Thyroid gland (tissue), 4 donors: ENCODE measurements around the gene FRMD4B. TPM values are rescaled to one million over a fixed set of nuclear protein-coding genes. Genes with fewer than 3 reads are reported as not detected.

Source experiments
- DNase-seq, 2 donors: peaks; one replicate each; pipeline ENCODE4 v3.0.0-alpha.2; 2019
- H3K27ac ChIP-seq, 3 donors: fragments of 200-600 bp; sonication (generic); 1 replicate in 2 of 3; 2 replicates in 1 of 3; pipeline ENCODE4 v1.5.1; 2016 to 2019; ENCODE audit warnings: mild to moderate bottlenecking in 1 of 3, moderate library complexity in 1 of 3
- H3K27me3 ChIP-seq: fragments of 200-600 bp; sonication (generic); one replicate; pipeline ENCODE4 v1.5.1; 2019
- H3K36me3 ChIP-seq, 2 donors: fragments of 200-600 bp; sonication (generic); one replicate each; pipeline ENCODE4 v1.5.1; 2016 to 2019
- H3K4me1 ChIP-seq, 2 donors: fragments of 200-600 bp; sonication (generic); one replicate each; pipeline ENCODE4 v1.5.1; 2017 to 2019
- H3K4me3 ChIP-seq, 3 donors: fragments of 200-600 bp; sonication (generic); replicated peaks in 1 of 3; 1 replicate in 2 of 3; 2 replicates in 1 of 3; pipeline ENCODE4 v1.5.1; 2016; ENCODE audit warnings: mild to moderate bottlenecking in 1 of 3
- H3K9me3 ChIP-seq: fragments of 200-600 bp; sonication (generic); one replicate; pipeline ENCODE4 v1.5.1; 2017
- CTCF ChIP-seq, 6 experiments: fragments of 200-600 bp in 3 of 6; fragments of 450-650 bp in 3 of 6; sonication (generic) in 3 of 6; IDR thresholded peaks; one replicate each; pipeline ENCODE4 v1.5.1; 2016 to 2019; ENCODE audit warnings: antibody characterized with exemption in 6 of 6, mild to moderate bottlenecking in 2 of 6, inconsistent platforms in 1 of 6, moderate library complexity in 1 of 6
- POLR2A ChIP-seq, 2 donors: fragments of 450-650 bp; IDR thresholded peaks; one replicate each; pipeline ENCODE4 v1.6.1; 2017; ENCODE audit warnings: antibody characterized with exemption in 2 of 2, mild to moderate bottlenecking in 2 of 2, moderate library complexity in 1 of 2
- WGBS, 2 donors: methylation state at CpG; one replicate each; pipeline ENCODE4 v1.1.5; 2017; 5-methylcytosine and 5-hydroxymethylcytosine counted together
- intact Hi-C: fragments of 100-400 bp; cut with DNase I; formaldehyde crosslinking; loops from one replicate; pipeline ENCODE4 v1.15.1; 2023
- total RNA-seq, 4 donors: library from RNA; depleted of rRNA; stranded (reverse); fragments of >200 nt; gene quantifications; one replicate each; pipeline ENCODE4 v1.2.3, GENCODE V29; 2016

FRMD4B gene
- total RNA-seq, 4 donors from 2014 or later: 109 to 224 (median 161) TPM

GRCh38 chr3:69388241-69388640 lies 2.4 kb upstream of the FRMD4B start:
- Histone ChIP-seq H3K4me3 (no peak overlapping the region), H3K27ac (no peak overlapping the region), H3K9me3 (no peaks in the 10 kb centered on the region), H3K27me3 (no peaks in the 10 kb centered on the region), H3K36me3 (no peaks in the 10 kb centered on the region), H3K4me1 (peaks cover 13 to 22% of the 10 kb centered on the region in 2 donors)
- intact Hi-C loops: no loop called here
- TF ChIP-seq POLR2A (IDR thresholded peaks at IDR 0.05) (no peak), CTCF (IDR thresholded peaks at IDR 0.05) (no peak)
- WGBS, 2 donors: 74 to 93% methylated on average over 4 of the region's 4 CpGs
- no peak for DNase-seq

GRCh38 chr3:69386556-69387385 lies 883 bp upstream of the FRMD4B start:
- H3K36me3 ChIP-seq: no peaks in the 10 kb centered on the region
- no peak for TF ChIP-seq CTCF (IDR thresholded peaks at IDR 0.05)
- TF ChIP-seq POLR2A (IDR thresholded peaks at IDR 0.05): no peak
- peak overlapping the region in 1 of 3 donors; percentile 65 for H3K27ac ChIP-seq
- H3K4me3 ChIP-seq: peak overlapping the region in 1 of 3 donors; percentile 29
- no peak for DNase-seq
- WGBS, 2 donors: 51 to 70% methylated on average over 8 of the region's 8 CpGs
- intact Hi-C loops: no loop called here
- no peaks in the 10 kb centered on the region for H3K27me3 ChIP-seq
- no peaks in the 10 kb centered on the region for H3K9me3 ChIP-seq
- peaks cover 13 to 22% of the 10 kb centered on the region in 2 donors for H3K4me1 ChIP-seq

- Histone ChIP-seq H3K9me3 (no peaks in the 10 kb centered on the region), H3K27me3 (no peaks in the 10 kb centered on the region), H3K36me3 (no peaks in the 10 kb centered on the region), H3K4me3 (peak overlapping the region in 1 of 3 donors; percentile 29), H3K4me1 (peaks cover 13 to 22% of the 10 kb centered on the region in 2 donors), H3K27ac (peak overlapping the region in 1 of 3 donors; percentile 65)
- WGBS, 2 donors: 37 to 44% methylated on average over 11 of the region's 11 CpGs
- intact Hi-C loops: no loop called here
- DNase-seq: no peak
- TF ChIP-seq POLR2A (IDR thresholded peaks at IDR 0.05): no peak
- no peak for TF ChIP-seq CTCF (IDR thresholded peaks at IDR 0.05)
Observed at GRCh38 chr3:69385123-69385722, 665 bp downstream of the FRMD4B start.

GRCh38 chr3:69384326-69384725 lies 1.6 kb downstream of the FRMD4B start:
- intact Hi-C loops: no loop called here
- peaks cover 13 to 22% of the 10 kb centered on the region in 2 donors for H3K4me1 ChIP-seq
- no peaks in the 10 kb centered on the region for H3K27me3 ChIP-seq
- 21 to 33% methylated on average over 1 of the region's 1 CpG for WGBS, 2 donors
- no peak for TF ChIP-seq CTCF (IDR thresholded peaks at IDR 0.05)
- no peak for DNase-seq
- no peaks in the 10 kb centered on the region for H3K9me3 ChIP-seq
- peak overlapping the region; percentile 3 to 65 (median 14) for H3K27ac ChIP-seq
- H3K36me3 ChIP-seq: no peaks in the 10 kb centered on the region
- H3K4me3 ChIP-seq: no peak overlapping the region

- no peaks in the 10 kb centered on the region for H3K36me3 ChIP-seq
- H3K4me1 ChIP-seq: peaks cover 24 to 27% of the 10 kb centered on the region in 2 donors
- peak overlapping the region in 1 of 3 donors; percentile 16 for H3K27ac ChIP-seq
- DNase-seq: no peak
- TF ChIP-seq POLR2A (IDR thresholded peaks at IDR 0.05) (no peak), CTCF (IDR thresholded peaks at IDR 0.05) (no peak)
- intact Hi-C loops: no loop called here
- H3K27me3 ChIP-seq: no peaks in the 10 kb centered on the region
- 81 to 83% methylated on average over 3 of the region's 3 CpGs for WGBS, 2 donors
- no peaks in the 10 kb centered on the region for H3K9me3 ChIP-seq
- no peak overlapping the region for H3K4me3 ChIP-seq
Observed at GRCh38 chr3:69379661-69380060, 6.2 kb downstream of the FRMD4B start.
